Fibroblast of lung (primary cell): ENCODE data around the gene CRNN.

ENCODE experiments used
- CTCF ChIP-seq, 2 donors: IDR thresholded peaks in 1 of 2; conservative IDR thresholded peaks in 1 of 2; 1 replicate in 1 of 2; 2 replicates in 1 of 2; pipeline ENCODE4 v1.5.1; 2011 to 2012; ENCODE audit warnings: low read length in 2 of 2, control low read depth in 1 of 2, inconsistent platforms in 1 of 2, low read depth in 1 of 2, mild to moderate bottlenecking in 1 of 2
- EZH2 ChIP-seq: IDR thresholded peaks from 2 replicates; pipeline ENCODE4 v1.5.1; 2012; ENCODE audit warnings: low read length, control low read depth, mild to moderate bottlenecking; ENCODE audit errors: missing control alignments

GRCh38 chr1:152394151-152394550 is 19.9 kb downstream of the CRNN start:
- TF ChIP-seq CTCF (conservative IDR thresholded peaks at IDR 0.05 in 1 of 2, IDR thresholded peaks at IDR 0.05 in 1 of 2; ENCODE audit: low read depth in 1 of 2, low read length in 2 of 2) (no peak), EZH2 (no peak)
